ENCODE measurements around the gene SLC4A1AP.

DNA sequence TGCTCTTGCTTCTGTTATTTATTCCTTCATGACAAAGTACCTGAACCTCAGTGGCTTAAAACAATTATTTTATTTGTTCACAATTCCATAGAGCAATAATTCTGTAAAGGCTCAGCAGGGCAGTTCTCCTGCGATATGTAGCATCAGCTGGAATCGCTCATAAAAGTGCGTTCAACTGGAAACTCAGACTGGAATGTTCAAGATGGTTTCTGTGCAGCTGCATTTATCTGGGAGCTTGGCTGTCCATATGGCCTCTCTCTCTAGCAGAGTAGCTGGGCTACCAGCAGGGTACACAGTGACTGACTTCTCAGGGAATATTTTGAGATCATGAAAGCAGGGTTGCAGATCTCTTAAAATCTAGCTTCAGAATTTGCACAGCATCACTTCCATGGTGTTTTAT, 48.4 kb upstream of the SLC4A1AP start:
- no peak for TF ChIP-seq GATA2 (IDR thresholded peaks at IDR 0.05; ENCODE audit: low read depth, low read length)
- no peak for TF ChIP-seq GATA3 (IDR thresholded peaks at IDR 0.05; ENCODE audit: low read depth, low read length)
